ENCODE data around the gene CAP2. TPM values are rescaled to one million over a fixed set of nuclear protein-coding genes. Genes with fewer than 3 reads are reported as not detected.

CAP2 gene
- total and polyA plus RNA-seq, 12 donors: 42.0 to 211 (median 156) TPM

GRCh38 chr6:17596085-17596484, 202.7 kb downstream of the CAP2 start:
- intact Hi-C loops (cut with DNase I): loop anchor here in 1 of 10 donors (10.0 kb wide), 1 partner anchor 219 kb away; no protein-coding TSS in a partner anchor
- Histone ChIP-seq H3K27me3 (no peaks in the 10 kb centered on the region), H3K4me1 (peaks cover 0 to 18% (median 0%) of the 10 kb centered on the region in 9 donors), H3K36me3 (no peaks in the 10 kb centered on the region), H3K27ac (no peak overlapping the region), H3K4me3 (no peak overlapping the region), H3K9me3 (no peaks in the 10 kb centered on the region)
- ATAC-seq (no peak), DNase-seq (no peak)
- no peak for TF ChIP-seq CTCF (IDR thresholded peaks at IDR 0.05)
- 95% methylated on average over 3 of the region's 3 CpGs for WGBS, 2 donors

- no peaks in the 10 kb centered on the region for H3K9me3 ChIP-seq
- peak within 1 kb of the TSS; percentile 78 to 98 (median 94) for H3K27ac ChIP-seq
- H3K4me1 ChIP-seq: peaks cover 4 to 34% (median 11%) of the 10 kb centered on the region in 9 donors
- peak; percentile 98 to 99 (median 99) for ATAC-seq
- peak within 1 kb of the TSS; percentile 51 to 99 (median 84) for H3K4me3 ChIP-seq
- intact Hi-C loops (cut with DNase I): loop anchor here in 5 of 10 donors (2.0 to 10.0 kb wide), 7 partner anchors 102 to 385 kb away; partner anchors contain the start of genes NUP153 (in 3 of the 5) and KIF13A (in 1 of the 5)
- H3K27me3 ChIP-seq: no peaks in the 10 kb centered on the region
- peaks cover 0 to 28% (median 7%) of the 10 kb centered on the region in 9 donors for H3K36me3 ChIP-seq
- WGBS, 2 donors: 6 to 7% methylated on average over 35 to 42 of the region's 42 CpGs
- DNase-seq: peak; percentile 96 to 97
- TF ChIP-seq CTCF (IDR thresholded peaks at IDR 0.05): peak; percentile 21 to 78 (median 55)
Observed at GRCh38 chr6:17599877-17600526, 206.6 kb downstream of the CAP2 start, which contains the start of gene FAM8A1. FAM8A1 (plus strand) TSS chr6:17600302; CDS start chr6:17600410, 108 bp downstream.

GRCh38 chr6:17600527-17601385, 207.4 kb downstream of the CAP2 start:
- H3K27me3 ChIP-seq: no peaks in the 10 kb centered on the region
- H3K4me1 ChIP-seq: peaks cover 4 to 34% (median 11%) of the 10 kb centered on the region in 9 donors
- no peak for TF ChIP-seq CTCF (IDR thresholded peaks at IDR 0.05)
- peak overlapping the region; percentile 51 to 99 (median 84) for H3K4me3 ChIP-seq
- intact Hi-C loops (cut with DNase I): loop anchor here in 4 of 10 donors (2.0 to 10.0 kb wide), 6 partner anchors 102 to 384 kb away; partner anchors contain the start of genes NUP153 (in 3 of the 4) and KIF13A (in 1 of the 4)
- 0 to 1% methylated on average over 73 to 77 of the region's 77 CpGs for WGBS, 2 donors
- DNase-seq: peak; percentile 44 to 61
- H3K9me3 ChIP-seq: no peaks in the 10 kb centered on the region
- ATAC-seq: peak; percentile 53 to 78 (median 65)
- H3K27ac ChIP-seq: peak overlapping the region; percentile 78 to 98 (median 94)
- H3K36me3 ChIP-seq: peaks cover 0 to 36% (median 7%) of the 10 kb centered on the region in 9 donors

GRCh38 chr6:17601386-17601703, 207.9 kb downstream of the CAP2 start:
- ATAC-seq (no peak), DNase-seq (no peak)
- Histone ChIP-seq H3K4me3 (peak overlapping the region; percentile 51 to 99 (median 84)), H3K27me3 (no peaks in the 10 kb centered on the region), H3K27ac (peak overlapping the region in 9 of 10 donors; percentile 87 to 98 (median 94)), H3K9me3 (no peaks in the 10 kb centered on the region), H3K36me3 (peaks cover 0 to 42% (median 10%) of the 10 kb centered on the region in 9 donors), H3K4me1 (peaks cover 4 to 34% (median 11%) of the 10 kb centered on the region in 9 donors)
- TF ChIP-seq CTCF (IDR thresholded peaks at IDR 0.05): no peak
- WGBS, 2 donors: 9 to 10% methylated on average over 5 of the region's 5 CpGs
- intact Hi-C loops (cut with DNase I): loop anchor here in 4 of 10 donors (2.0 to 10.0 kb wide), 6 partner anchors 101 to 383 kb away; partner anchors contain the start of genes NUP153 (in 3 of the 4) and KIF13A (in 1 of the 4)
